ENCODE results near the gene ASTN1.

The ASTN1 gene

GRCh38 chr1:177128665-177129281 lies 35.7 kb downstream of the ASTN1 start:
- no peaks in the 10 kb centered on the region for H3K9me3 ChIP-seq (ENCODE audit: control insufficient read depth, insufficient read depth, low read depth, low read length)
- H3K4me1 ChIP-seq (ENCODE audit: control insufficient read depth, insufficient read depth, low read length): peaks cover 12% of the 10 kb centered on the region
- H3K27ac ChIP-seq (ENCODE audit: extremely low read depth, low read depth, low read length): no peak overlapping the region
- POLR2A ChIA-PET: no interaction called here
- no peaks in the 10 kb centered on the region for H3K36me3 ChIP-seq (ENCODE audit: control insufficient read depth in 2 of 2, insufficient read depth in 1 of 2, low read length in 2 of 2)
- no peak for TF ChIP-seq ZNF292 (tag by site-specific recombination; IDR thresholded peaks at IDR 0.05; ENCODE audit: borderline replicate concordance, low read depth)
- no peak for TF ChIP-seq ZNF776 (tag by site-specific recombination; IDR thresholded peaks at IDR 0.05; ENCODE audit: borderline replicate concordance)
- TF ChIP-seq, protein P1, sequence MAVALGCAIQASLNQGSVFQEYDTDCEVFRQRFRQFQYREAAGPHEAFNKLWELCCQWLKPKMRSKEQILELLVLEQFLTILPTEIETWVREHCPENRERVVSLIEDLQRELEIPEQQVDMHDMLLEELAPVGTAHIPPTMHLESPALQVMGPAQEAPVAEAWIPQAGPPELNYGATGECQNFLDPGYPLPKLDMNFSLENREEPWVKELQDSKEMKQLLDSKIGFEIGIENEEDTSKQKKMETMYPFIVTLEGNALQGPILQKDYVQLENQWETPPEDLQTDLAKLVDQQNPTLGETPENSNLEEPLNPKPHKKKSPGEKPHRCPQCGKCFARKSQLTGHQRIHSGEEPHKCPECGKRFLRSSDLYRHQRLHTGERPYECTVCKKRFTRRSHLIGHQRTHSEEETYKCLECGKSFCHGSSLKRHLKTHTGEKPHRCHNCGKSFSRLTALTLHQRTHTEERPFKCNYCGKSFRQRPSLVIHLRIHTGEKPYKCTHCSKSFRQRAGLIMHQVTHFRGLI (tag by site-specific recombination; IDR thresholded peaks at IDR 0.05): no peak
- TF ChIP-seq ZNF501 (tag by site-specific recombination; IDR thresholded peaks at IDR 0.05): no peak
- TF ChIP-seq YY1 (tag by site-specific recombination; IDR thresholded peaks at IDR 0.05): no peak
- TF ChIP-seq ZBTB1 (tag by site-specific recombination; IDR thresholded peaks at IDR 0.05): no peak
- no peak for TF ChIP-seq ZFP41 (tag by site-specific recombination; IDR thresholded peaks at IDR 0.05; ENCODE audit: borderline replicate concordance)
- CTCF ChIA-PET: no interaction called here
- H3K4me3 ChIP-seq (ENCODE audit: low read depth, low read length): no peak overlapping the region

GRCh38 chr1:177126267-177126666 lies 38.2 kb downstream of the ASTN1 start:
- H3K9me3 ChIP-seq (ENCODE audit: control insufficient read depth, insufficient read depth, low read depth, low read length): no peaks in the 10 kb centered on the region
- H3K36me3 ChIP-seq (ENCODE audit: control insufficient read depth in 2 of 2, insufficient read depth in 1 of 2, low read length in 2 of 2): no peaks in the 10 kb centered on the region
- H3K4me1 ChIP-seq (ENCODE audit: control insufficient read depth, insufficient read depth, low read length): peaks cover 12% of the 10 kb centered on the region
- ChIA-PET CTCF (interaction anchor here (0.6 kb wide), 1 partner anchor 55 kb away, joined by 3 read pairs; no protein-coding TSS in a partner anchor), POLR2A (no interaction called here)
- H3K27ac ChIP-seq (ENCODE audit: extremely low read depth, low read depth, low read length): no peak overlapping the region
- TF ChIP-seq GLIS2 (tag by site-specific recombination; IDR thresholded peaks at IDR 0.05) (no peak), ZBTB17 (tag by site-specific recombination; IDR thresholded peaks at IDR 0.05) (0 out of 2 replicates have a peak, but pooled peaks have one; percentile 14), OSR2 (tag by site-specific recombination; IDR thresholded peaks at IDR 0.05) (peak; percentile 90), HOXA7 (CRISPR knock-in tag; IDR thresholded peaks at IDR 0.05; ENCODE audit: borderline replicate concordance) (no peak)
- TF ChIP-seq, protein P2, sequence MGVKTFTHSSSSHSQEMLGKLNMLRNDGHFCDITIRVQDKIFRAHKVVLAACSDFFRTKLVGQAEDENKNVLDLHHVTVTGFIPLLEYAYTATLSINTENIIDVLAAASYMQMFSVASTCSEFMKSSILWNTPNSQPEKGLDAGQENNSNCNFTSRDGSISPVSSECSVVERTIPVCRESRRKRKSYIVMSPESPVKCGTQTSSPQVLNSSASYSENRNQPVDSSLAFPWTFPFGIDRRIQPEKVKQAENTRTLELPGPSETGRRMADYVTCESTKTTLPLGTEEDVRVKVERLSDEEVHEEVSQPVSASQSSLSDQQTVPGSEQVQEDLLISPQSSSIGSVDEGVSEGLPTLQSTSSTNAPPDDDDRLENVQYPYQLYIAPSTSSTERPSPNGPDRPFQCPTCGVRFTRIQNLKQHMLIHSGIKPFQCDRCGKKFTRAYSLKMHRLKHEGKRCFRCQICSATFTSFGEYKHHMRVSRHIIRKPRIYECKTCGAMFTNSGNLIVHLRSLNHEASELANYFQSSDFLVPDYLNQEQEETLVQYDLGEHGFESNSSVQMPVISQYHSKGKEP (tag by site-specific recombination; IDR thresholded peaks at IDR 0.05): 0 out of 2 replicates have a peak, but pooled peaks have one; percentile 59
- no peak overlapping the region for H3K4me3 ChIP-seq (ENCODE audit: low read depth, low read length)

- ChIA-PET POLR2A (no interaction called here), CTCF (no interaction called here)
- TF ChIP-seq ZNF843 (tag by site-specific recombination; IDR thresholded peaks at IDR 0.05) (peak; percentile 95), ZNF18 (tag by site-specific recombination; IDR thresholded peaks at IDR 0.05) (peak; percentile 67; the same call in 1 of the 2 replicates), ZSCAN23 (tag by site-specific recombination; IDR thresholded peaks at IDR 0.05) (no peak), ZEB2 (tag by site-specific recombination; IDR thresholded peaks at IDR 0.05) (peak; percentile 33; the same call in 1 of the 2 replicates), ZFP3 (tag by site-specific recombination; IDR thresholded peaks at IDR 0.05; ENCODE audit: low read depth) (no peak), ZNF514 (tag by site-specific recombination; IDR thresholded peaks at IDR 0.05) (no peak), OSR2 (tag by site-specific recombination; IDR thresholded peaks at IDR 0.05) (peak; percentile 79), ZSCAN30 (tag by site-specific recombination; IDR thresholded peaks at IDR 0.05) (no peak; the same call in 1 of the 2 replicates), ZNF600 (tag by site-specific recombination; IDR thresholded peaks at IDR 0.05) (no peak), ZNF830 (tag by site-specific recombination; IDR thresholded peaks at IDR 0.05; ENCODE audit: low read depth) (no peak)
- TF ChIP-seq, protein P3, sequence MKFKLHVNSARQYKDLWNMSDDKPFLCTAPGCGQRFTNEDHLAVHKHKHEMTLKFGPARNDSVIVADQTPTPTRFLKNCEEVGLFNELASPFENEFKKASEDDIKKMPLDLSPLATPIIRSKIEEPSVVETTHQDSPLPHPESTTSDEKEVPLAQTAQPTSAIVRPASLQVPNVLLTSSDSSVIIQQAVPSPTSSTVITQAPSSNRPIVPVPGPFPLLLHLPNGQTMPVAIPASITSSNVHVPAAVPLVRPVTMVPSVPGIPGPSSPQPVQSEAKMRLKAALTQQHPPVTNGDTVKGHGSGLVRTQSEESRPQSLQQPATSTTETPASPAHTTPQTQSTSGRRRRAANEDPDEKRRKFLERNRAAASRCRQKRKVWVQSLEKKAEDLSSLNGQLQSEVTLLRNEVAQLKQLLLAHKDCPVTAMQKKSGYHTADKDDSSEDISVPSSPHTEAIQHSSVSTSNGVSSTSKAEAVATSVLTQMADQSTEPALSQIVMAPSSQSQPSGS (tag by site-specific recombination; IDR thresholded peaks at IDR 0.05; ENCODE audit: low read depth): no peak
- TF ChIP-seq, protein P4, sequence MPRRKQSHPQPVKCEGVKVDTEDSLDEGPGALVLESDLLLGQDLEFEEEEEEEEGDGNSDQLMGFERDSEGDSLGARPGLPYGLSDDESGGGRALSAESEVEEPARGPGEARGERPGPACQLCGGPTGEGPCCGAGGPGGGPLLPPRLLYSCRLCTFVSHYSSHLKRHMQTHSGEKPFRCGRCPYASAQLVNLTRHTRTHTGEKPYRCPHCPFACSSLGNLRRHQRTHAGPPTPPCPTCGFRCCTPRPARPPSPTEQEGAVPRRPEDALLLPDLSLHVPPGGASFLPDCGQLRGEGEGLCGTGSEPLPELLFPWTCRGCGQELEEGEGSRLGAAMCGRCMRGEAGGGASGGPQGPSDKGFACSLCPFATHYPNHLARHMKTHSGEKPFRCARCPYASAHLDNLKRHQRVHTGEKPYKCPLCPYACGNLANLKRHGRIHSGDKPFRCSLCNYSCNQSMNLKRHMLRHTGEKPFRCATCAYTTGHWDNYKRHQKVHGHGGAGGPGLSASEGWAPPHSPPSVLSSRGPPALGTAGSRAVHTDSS (tag by site-specific recombination; IDR thresholded peaks at IDR 0.05): peak; percentile 56
These were observed 39.8 kb downstream of the ASTN1 start for GRCh38 chr1:177124577-177125278.

More at GRCh38 chr1:177124577-177125278, 39.8 kb downstream of the ASTN1 start:
- no peaks in the 10 kb centered on the region for H3K9me3 ChIP-seq (ENCODE audit: control insufficient read depth, insufficient read depth, low read depth, low read length)
- H3K27ac ChIP-seq (ENCODE audit: extremely low read depth, low read depth, low read length): peak overlapping the region; percentile 2; the same call in 1 of the 2 replicates
- no peak overlapping the region for H3K4me3 ChIP-seq (ENCODE audit: low read depth, low read length)
- H3K4me1 ChIP-seq (ENCODE audit: control insufficient read depth, insufficient read depth, low read length): peaks cover 12% of the 10 kb centered on the region
- H3K36me3 ChIP-seq (ENCODE audit: control insufficient read depth in 2 of 2, insufficient read depth in 1 of 2, low read length in 2 of 2): no peaks in the 10 kb centered on the region
